ENCODE measurements around the gene PLCB1.

GRCh38 chr20:8808202-8808535, 676.1 kb downstream of the PLCB1 start:
- no peak for TF ChIP-seq CTCF (conservative IDR thresholded peaks at IDR 0.05 in 1 of 2, IDR thresholded peaks at IDR 0.05 in 1 of 2; ENCODE audit: low read depth in 1 of 2, low read length in 2 of 2)
- no peak for TF ChIP-seq EZH2 (IDR thresholded peaks at IDR 0.05; ENCODE audit: low read length, missing control alignments)
